K562 (cell line): ENCODE data around the gene TMEM131. TPM values are rescaled to one million over a fixed set of nuclear protein-coding genes. Genes with fewer than 3 reads are reported as not detected.

Experiments
- ATAC-seq: fragments of 200-7000 bp; cut with Tn5 transposase; 3 replicates; pipeline ENCODE4 v1.9.1; 2020; ENCODE audit warnings: moderate library complexity
- BruUV-seq: library from RNA; stranded (reverse); fragments of 400-500 nt; replicated peaks from 2 replicates; lab custom pipeline; 2021; lab: Mats Ljungman, UMichigan
- CTCF ChIA-PET: fragments of 300-600 bp; formaldehyde crosslinking; extraction: SDS; loops from one replicate; lab custom pipeline; 2021; ENCODE audit warnings: low intra/inter-chr PET ratio; lab: Yijun Ruan, JAX
- POLR2A ChIA-PET: fragments of 300-600, 350-650 bp; sonication (Branson Sonifier 250); formaldehyde crosslinking; extraction: SDS; loops from one replicate; lab custom pipeline; 2021; ENCODE audit warnings: antibody characterized with exemption, inconsistent platforms; lab: Yijun Ruan, JAX
- DNase-seq, 4 experiments: peaks; one replicate each; pipeline versions ENCODE4 v3.0.0 to v3.0.0-alpha.2; 2011 to 2018; ENCODE audit warnings: low spot score in 3 of 4, mixed read lengths in 3 of 4; ENCODE audit errors: extremely low read depth in 1 of 4
- FAIRE-seq: peaks from 2 replicates; lab custom pipeline; 2011; peaks lifted over from hg19 to GRCh38; lab: Jason Lieb, UNC
- H2AFZ ChIP-seq: 2 replicates; pipeline ENCODE4 v1.6.0; 2011; ENCODE audit warnings: low read depth, low read length, control low read depth, inconsistent platforms
- H3K27ac ChIP-seq: fragments of 200-600 bp; 3 replicates; pipeline ENCODE4 v1.8.0; 2011; ENCODE audit warnings: low read depth, mild to moderate bottlenecking, control low read depth, inconsistent platforms, low read length, moderate library complexity, mixed read lengths; ENCODE audit errors: extremely low read depth
- H3K27me3 ChIP-seq, 2 experiments: fragments of 300-600 bp in 1 of 2; 2 replicates in 1 of 2; 3 replicates in 1 of 2; pipeline versions ENCODE4 v1.6.0 to v1.8.0; 2011; ENCODE audit warnings: inconsistent platforms in 2 of 2, low read length in 2 of 2, mild to moderate bottlenecking in 1 of 2, mixed read lengths in 1 of 2, moderate library complexity in 1 of 2; ENCODE audit not compliant: control insufficient read depth in 2 of 2, insufficient read depth in 2 of 2
- H3K36me3 ChIP-seq: fragments of 300-600 bp; 3 replicates; pipeline ENCODE4 v1.8.0; 2011; ENCODE audit warnings: mild to moderate bottlenecking, low read length, inconsistent platforms; ENCODE audit not compliant: control insufficient read depth, insufficient read depth
- H3K4me1 ChIP-seq, 2 experiments: fragments of 200-600 bp in 1 of 2; replicated peaks in 1 of 2; 2 replicates in 1 of 2; 3 replicates in 1 of 2; pipeline versions ENCODE4 v1.5.1 to v1.8.0; 2011; ENCODE audit warnings: inconsistent platforms in 2 of 2, low read length in 2 of 2, mild to moderate bottlenecking in 1 of 2, mixed read lengths in 1 of 2, moderate library complexity in 1 of 2; ENCODE audit not compliant: control insufficient read depth in 2 of 2, insufficient read depth in 2 of 2
- H3K4me2 ChIP-seq: 2 replicates; pipeline ENCODE4 v1.6.1; 2011; ENCODE audit warnings: low read length, control low read depth, inconsistent platforms, mixed read lengths; ENCODE audit not compliant: insufficient read depth
- H3K4me3 ChIP-seq: fragments of 200-600 bp; sonication (generic), shearing (Covaris generic); 2 replicates; pipeline ENCODE4 v1.5.1; 2016; ENCODE audit warnings: control low read depth, inconsistent platforms
- H3K79me2 ChIP-seq: fragments of 200-600 bp; 3 replicates; pipeline ENCODE4 v1.8.0; 2011; ENCODE audit warnings: low read length, inconsistent platforms; ENCODE audit not compliant: control insufficient read depth, insufficient read depth
- H3K9ac ChIP-seq, 2 experiments: 2 replicates each; pipeline versions ENCODE4 v1.6.0 to v1.6.1; 2011; ENCODE audit warnings: low read depth in 2 of 2, low read length in 2 of 2, control low read depth in 1 of 2, inconsistent platforms in 1 of 2, mild to moderate bottlenecking in 1 of 2, mixed read lengths in 1 of 2; ENCODE audit not compliant: insufficient read depth in 1 of 2
- H3K9me1 ChIP-seq: one replicate; pipeline ENCODE4 v1.6.0; 2011; ENCODE audit warnings: inconsistent platforms, mild to moderate bottlenecking, low read length, moderate library complexity; ENCODE audit not compliant: control insufficient read depth, insufficient read depth
- H3K9me3 ChIP-seq: replicated peaks from 2 replicates; pipeline ENCODE4 v1.5.1; 2011; ENCODE audit warnings: low read depth, low read length, inconsistent platforms; ENCODE audit not compliant: control insufficient read depth, insufficient read depth
- H4K20me1 ChIP-seq: replicated peaks from 2 replicates; pipeline ENCODE4 v1.6.1; 2011; ENCODE audit warnings: low read length, inconsistent platforms, mixed read lengths; ENCODE audit not compliant: control insufficient read depth, insufficient read depth
- ARNT ChIP-seq, 2 experiments: fragments of 450-650 bp; IDR thresholded peaks; 2 replicates each; pipeline ENCODE4 v1.6.1; 2016; ENCODE audit warnings: mild to moderate bottlenecking in 1 of 2
- BHLHE40 ChIP-seq: IDR thresholded peaks from 2 replicates; pipeline ENCODE4 v1.6.1; 2011; ENCODE audit warnings: low read length, improper control_type of control experiment
- CBX5 ChIP-seq: IDR thresholded peaks from 2 replicates; pipeline ENCODE4 v1.6.1; 2014; ENCODE audit warnings: low read depth, borderline replicate concordance
- DACH1 ChIP-seq: fragments of 450-650 bp; IDR thresholded peaks from 2 replicates; pipeline ENCODE4 v1.6.1; 2018; ENCODE audit not compliant: partially characterized antibody
- ETV1 ChIP-seq: fragments of 450-650 bp; conservative IDR thresholded peaks from 2 replicates; pipeline ENCODE4 v1.6.1; 2016; ENCODE audit warnings: missing genetic modification characterization, control low read depth, low read depth, missing compliant biosample characterization
- ETV6 ChIP-seq, 3 experiments: fragments of 150-350 bp in 1 of 3; sonication (generic) in 1 of 3; formaldehyde crosslinking in 1 of 3; IDR thresholded peaks; 2 replicates each; pipeline versions ENCODE4 v1.6.1 to v1.8.0; 2014 to 2022; ENCODE audit warnings: borderline replicate concordance in 2 of 3, low read depth in 2 of 3, antibody characterized with exemption in 1 of 3, low read length in 1 of 3, mild to moderate bottlenecking in 1 of 3, missing genetic modification reagents in 1 of 3
- FOXA3 ChIP-seq, 2 experiments: fragments of 450-650 bp in 1 of 2; sonication (generic) in 1 of 2; formaldehyde crosslinking; IDR thresholded peaks in 1 of 2; conservative IDR thresholded peaks in 1 of 2; 2 replicates each; pipeline versions ENCODE4 v1.4.0 to v1.8.0; 2020 to 2022; ENCODE audit warnings: mild to moderate bottlenecking in 2 of 2, missing genetic modification reagents in 1 of 2
- NCOR1 ChIP-seq: fragments of 450-650 bp; IDR thresholded peaks from 2 replicates; pipeline ENCODE4 v1.6.1; 2016; ENCODE audit warnings: mild to moderate bottlenecking, moderate library complexity
- POLR2B ChIP-seq: fragments of 450-650 bp; IDR thresholded peaks from 2 replicates; pipeline ENCODE4 v1.6.1; 2018; ENCODE audit warnings: low read depth; ENCODE audit not compliant: partially characterized antibody
- POLR2H ChIP-seq: IDR thresholded peaks from 2 replicates; pipeline ENCODE4 v1.6.1; 2016; ENCODE audit warnings: missing genetic modification characterization, low read depth, mild to moderate bottlenecking, control low read depth, missing compliant biosample characterization, moderate library complexity
- PYGO2 ChIP-seq: fragments of 450-650 bp; IDR thresholded peaks from 2 replicates; pipeline ENCODE4 v1.6.1; 2016; ENCODE audit warnings: mild to moderate bottlenecking, missing genetic modification characterization, moderate library complexity, missing compliant biosample characterization
- SRSF1 ChIP-seq: fragments of 200-400 bp; formaldehyde crosslinking; IDR thresholded peaks from 2 replicates; pipeline ENCODE4 v1.6.1; 2017; ENCODE audit warnings: mild to moderate bottlenecking, low read depth, low read length, moderate library complexity
- TEAD1 ChIP-seq, 2 experiments: fragments of 450-650 bp in 1 of 2; sonication (generic) in 1 of 2; formaldehyde crosslinking; IDR thresholded peaks; 2 replicates each; pipeline versions ENCODE4 v1.4.0 to v1.8.0; 2020 to 2022; ENCODE audit warnings: mild to moderate bottlenecking in 2 of 2, missing genetic modification reagents in 1 of 2
- TEAD2 ChIP-seq: fragments of 450-650 bp; IDR thresholded peaks from 2 replicates; pipeline ENCODE4 v1.6.1; 2016; ENCODE audit warnings: missing genetic modification characterization, control low read depth, missing compliant biosample characterization
- ZBTB43 ChIP-seq: sonication (generic); formaldehyde crosslinking; IDR thresholded peaks from 2 replicates; pipeline ENCODE4 v1.8.0; 2023; ENCODE audit warnings: mild to moderate bottlenecking, missing genetic modification reagents
- ZNF24 ChIP-seq: fragments of 450-650 bp; IDR thresholded peaks from 2 replicates; pipeline ENCODE4 v1.6.1; 2016
- ZNF561 ChIP-seq: fragments of 450-650 bp; formaldehyde crosslinking; conservative IDR thresholded peaks from 2 replicates; pipeline ENCODE4 v1.4.0; 2020; ENCODE audit warnings: mild to moderate bottlenecking, moderate library complexity
- ZNF644 ChIP-seq: fragments of 200-800 bp; sonication (Bioruptor generic); IDR thresholded peaks from 2 replicates; pipeline ENCODE4 v1.6.1; 2016; ENCODE audit warnings: low read depth, missing genetic modification characterization, missing compliant biosample characterization
- ZNF75A ChIP-seq: fragments of 450-650 bp; formaldehyde crosslinking; IDR thresholded peaks from 2 replicates; pipeline ENCODE4 v1.4.0; 2020; ENCODE audit warnings: mild to moderate bottlenecking
- WGBS: fragments of 100-300 bp; shearing (Covaris generic); methylation state at CpG from one replicate; pipeline ENCODE4 v1.1.6; 2016; ENCODE audit warnings: low coverage, mixed read lengths; ENCODE audit not compliant: insufficient coverage; ENCODE audit errors: missing lambda C conversion rate; 5-methylcytosine and 5-hydroxymethylcytosine counted together
- in situ Hi-C: fragments of 300-500 bp; cut with MboI; formaldehyde crosslinking; loops from 4 replicates; pipeline ENCODE4 v1.15.0; 2018; ENCODE audit warnings: inconsistent platforms, mixed read lengths
- intact Hi-C: fragments of 100-400 bp; cut with micrococcal nuclease; formaldehyde crosslinking; loops from 2 replicates; pipeline ENCODE4 v1.14.2; 2022
- polyA plus RNA-seq, 8 experiments: library from polyadenylated mRNA; depleted of rRNA in 4 of 8; stranded (reverse) in 5 of 8; unstranded in 3 of 8; fragments of >200 nt; fragmentation: Nextera tagmentation in 2 of 8; fragmentation: Illumina TruSeq in 1 of 8; extraction: Ambion mirVana in 2 of 8; extraction: Trizol in 1 of 8; gene quantifications; 2 replicates each; pipeline versions ENCODE4 v1.2.1 to v1.2.3, GENCODE V29; 2011 to 2014; ENCODE audit warnings: inconsistent platforms in 1 of 8, missing spikeins in 1 of 8
- total RNA-seq, 7 experiments: library from RNA; depleted of rRNA in 6 of 7; stranded (reverse); fragments of >200 nt in 6 of 7; fragmentation: Illumina TruSeq in 2 of 7; extraction: Trizol in 2 of 7; gene quantifications; 2 replicates each; pipeline versions ENCODE4 v1.2.1 to v1.2.3, GENCODE V29; 2011 to 2021; ENCODE audit warnings: low replicate concordance in 1 of 7
- TF ChIP-seq, protein P1 (sequence below): sonication (generic); formaldehyde crosslinking; IDR thresholded peaks from 2 replicates; pipeline ENCODE4 v1.8.0; 2022; ENCODE audit warnings: mild to moderate bottlenecking, missing genetic modification reagents, borderline replicate concordance

TMEM131 gene
- total and polyA plus RNA-seq, 9 of the 15 experiments (the other 6 are each of a cell fraction or from before 2014, with no cell fraction given) = 2.5 to 21.1 (median 12.4) TPM

DNA sequence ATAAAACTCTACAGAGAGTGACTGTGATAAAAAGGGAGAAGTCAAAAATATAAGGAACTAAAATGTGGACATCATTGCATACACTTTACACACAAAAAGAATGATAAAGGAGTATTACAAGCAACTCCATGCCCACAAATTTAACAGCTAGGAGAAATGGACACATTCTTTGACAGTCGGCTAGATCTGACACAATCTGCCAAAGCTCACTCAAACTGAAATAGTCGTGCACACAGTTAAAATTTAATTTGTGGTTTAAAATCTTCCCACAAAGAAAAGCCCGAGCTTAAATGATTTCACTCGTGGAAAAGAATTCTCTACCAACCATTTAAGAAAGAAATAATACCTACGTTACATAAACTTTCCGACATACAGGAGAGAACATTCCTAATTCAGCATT, 149.9 kb downstream of the TMEM131 start:
- no peak overlapping the region for H3K4me3 ChIP-seq
- H3K9me1 ChIP-seq = no peaks in the 10 kb centered on the region
- in situ Hi-C loops (no loop called here), intact Hi-C loops (no loop called here)
- peaks cover 9% of the 10 kb centered on the region; the same call in 2 of the 3 replicates for H3K36me3 ChIP-seq
- H3K4me2 ChIP-seq = no peak overlapping the region
- no peak for DNase-seq
- H3K4me1 ChIP-seq = peaks cover 0 to 5% of the 10 kb centered on the region in 2 experiments; a peak in 2 of 5 replicates
- BruUV-seq = no TSS peak
- H2AFZ ChIP-seq = no peak overlapping the region
- 78% methylated on average over 6 of the region's 6 CpGs for WGBS
- no peaks in the 10 kb centered on the region for H4K20me1 ChIP-seq
- H3K27me3 ChIP-seq = no peaks in the 10 kb centered on the region
- no peaks in the 10 kb centered on the region for H3K9me3 ChIP-seq
- FAIRE-seq = no peak
- no peak for ATAC-seq
- H3K79me2 ChIP-seq = peaks cover 2% of the 10 kb centered on the region; the same call in 1 of the 3 replicates
- ChIA-PET POLR2A (interaction anchor here (0.9 kb wide), 1 partner anchor 16 kb away, joined by 3 read pairs; no protein-coding TSS in a partner anchor), CTCF (no interaction called here)
- H3K27ac ChIP-seq = no peak overlapping the region
- TF ChIP-seq ZNF644 (tag) (no peak), TEAD1 (CRISPR knock-in tag; IDR thresholded peaks at IDR 0.05) (no peak), PYGO2 (tag) (no peak), SRSF1 (no peak), DACH1 (no peak), POLR2H (tag) (no peak), ZBTB43 (CRISPR knock-in tag) (no peak), TEAD2 (tag) (no peak), POLR2B (no peak), ZNF561 (CRISPR knock-in tag) (no peak), NCOR1 (no peak), ZNF75A (no peak), ETV1 (tag) (no peak), CBX5 (no peak), ETV6 (IDR thresholded peaks at IDR 0.05; ENCODE audit: borderline replicate concordance in 1 of 2, low read depth in 2 of 2, low read length in 1 of 2) (no peak), ETV6 (CRISPR knock-in tag; IDR thresholded peaks at IDR 0.05; ENCODE audit: borderline replicate concordance) (no peak), FOXA3 (CRISPR knock-in tag; conservative IDR thresholded peaks at IDR 0.05 in 1 of 2, IDR thresholded peaks at IDR 0.05 in 1 of 2) (no peak), ARNT (IDR thresholded peaks at IDR 0.05) (no peak), ZNF24 (no peak), BHLHE40 (no peak)
- TF ChIP-seq, protein P1, sequence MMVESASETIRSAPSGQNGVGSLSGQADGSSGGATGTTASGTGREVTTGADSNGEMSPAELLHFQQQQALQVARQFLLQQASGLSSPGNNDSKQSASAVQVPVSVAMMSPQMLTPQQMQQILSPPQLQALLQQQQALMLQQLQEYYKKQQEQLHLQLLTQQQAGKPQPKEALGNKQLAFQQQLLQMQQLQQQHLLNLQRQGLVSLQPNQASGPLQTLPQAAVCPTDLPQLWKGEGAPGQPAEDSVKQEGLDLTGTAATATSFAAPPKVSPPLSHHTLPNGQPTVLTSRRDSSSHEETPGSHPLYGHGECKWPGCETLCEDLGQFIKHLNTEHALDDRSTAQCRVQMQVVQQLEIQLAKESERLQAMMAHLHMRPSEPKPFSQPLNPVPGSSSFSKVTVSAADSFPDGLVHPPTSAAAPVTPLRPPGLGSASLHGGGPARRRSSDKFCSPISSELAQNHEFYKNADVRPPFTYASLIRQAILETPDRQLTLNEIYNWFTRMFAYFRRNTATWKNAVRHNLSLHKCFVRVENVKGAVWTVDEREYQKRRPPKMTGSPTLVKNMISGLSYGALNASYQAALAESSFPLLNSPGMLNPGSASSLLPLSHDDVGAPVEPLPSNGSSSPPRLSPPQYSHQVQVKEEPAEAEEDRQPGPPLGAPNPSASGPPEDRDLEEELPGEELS (CRISPR knock-in tag) = no peak
- no peak overlapping the region for H3K9ac ChIP-seq
